SK-N-SH treated with all-trans-retinoic acid at 6 μM for 48 hours (cell line): ENCODE data around the gene POLDIP3.

ENCODE experiments used
- ATAC-seq: fragments of 200-7000 bp; cut with Tn5 transposase; 3 replicates; pipeline ENCODE4 v1.9.1; 2020; ENCODE audit warnings: mild to moderate bottlenecking, moderate library complexity
- BACH2 ChIP-seq: fragments of 250-450 bp; sonication (Bioruptor Pico); IDR thresholded peaks from 2 replicates; pipeline ENCODE4 v1.9.0; 2021; ENCODE audit warnings: mild to moderate bottlenecking, borderline replicate concordance
- CSDC2 ChIP-seq: fragments of 250-450 bp; sonication (Bioruptor Pico); IDR thresholded peaks from 2 replicates; pipeline ENCODE4 v1.5.0; 2020; ENCODE audit warnings: mild to moderate bottlenecking, moderate library complexity
- CSRNP3 ChIP-seq: fragments of 250-450 bp; sonication (Bioruptor Pico); IDR thresholded peaks from 2 replicates; pipeline ENCODE4 v1.5.1; 2021; ENCODE audit warnings: mild to moderate bottlenecking, moderate library complexity
- ESRRG ChIP-seq: fragments of 250-450 bp; sonication (Bioruptor Pico); IDR thresholded peaks from 2 replicates; pipeline ENCODE4 v1.6.1; 2021; ENCODE audit warnings: mild to moderate bottlenecking
- GLIS3 ChIP-seq: fragments of 250-450 bp; sonication (Bioruptor Pico); IDR thresholded peaks from 2 replicates; pipeline ENCODE4 v1.5.0; 2020; ENCODE audit warnings: mild to moderate bottlenecking, moderate library complexity
- ISL1 ChIP-seq: fragments of 250-450 bp; sonication (Bioruptor Pico); IDR thresholded peaks from 2 replicates; pipeline ENCODE4 v2.1.2; 2022; ENCODE audit warnings: mild to moderate bottlenecking, moderate library complexity
- OSR1 ChIP-seq: fragments of 250-450 bp; sonication (Bioruptor Pico); IDR thresholded peaks from 2 replicates; pipeline ENCODE4 v1.8.0; 2022; ENCODE audit warnings: moderate library complexity, mild to moderate bottlenecking, inconsistent platforms
- PATZ1 ChIP-seq: fragments of 250-450 bp; sonication (Bioruptor Pico); IDR thresholded peaks from 2 replicates; pipeline ENCODE4 v1.8.0; 2020; ENCODE audit warnings: mild to moderate bottlenecking, moderate library complexity, borderline replicate concordance
- POU6F1 ChIP-seq: fragments of 250-450 bp; sonication (Bioruptor Pico); IDR thresholded peaks from 2 replicates; pipeline ENCODE4 v1.8.0; 2021; ENCODE audit warnings: low read depth, mild to moderate bottlenecking, moderate library complexity, borderline replicate concordance
- PPARA ChIP-seq: fragments of 250-450 bp; sonication (Bioruptor Pico); IDR thresholded peaks from 2 replicates; pipeline ENCODE4 v1.5.0; 2020; ENCODE audit warnings: mild to moderate bottlenecking, borderline replicate concordance
- RARB ChIP-seq: fragments of 250-450 bp; sonication (Bioruptor Pico); IDR thresholded peaks from 2 replicates; pipeline ENCODE4 v1.8.0; 2021; ENCODE audit warnings: mild to moderate bottlenecking, moderate library complexity
- SNAI2 ChIP-seq: fragments of 250-450 bp; sonication (Bioruptor Pico); IDR thresholded peaks from 2 replicates; pipeline ENCODE4 v1.5.0; 2020; ENCODE audit warnings: mild to moderate bottlenecking, moderate library complexity
- TCF4 ChIP-seq: fragments of 250-450 bp; sonication (Bioruptor Pico); IDR thresholded peaks from 2 replicates; pipeline ENCODE4 v1.8.0; 2021; ENCODE audit warnings: mild to moderate bottlenecking, moderate library complexity, borderline replicate concordance
- TOX ChIP-seq: fragments of 250-450 bp; sonication (Bioruptor Pico); IDR thresholded peaks from 2 replicates; pipeline ENCODE4 v1.8.0; 2021; ENCODE audit warnings: mild to moderate bottlenecking, moderate library complexity, borderline replicate concordance
- TSHZ2 ChIP-seq: fragments of 250-450 bp; sonication (Bioruptor Pico); IDR thresholded peaks from 2 replicates; pipeline ENCODE4 v1.5.0; 2020; ENCODE audit warnings: mild to moderate bottlenecking, moderate library complexity
- ZFP3 ChIP-seq: fragments of 250-450 bp; sonication (Bioruptor Pico); IDR thresholded peaks from 2 replicates; pipeline ENCODE4 v1.5.0; 2020; ENCODE audit warnings: mild to moderate bottlenecking, moderate library complexity
- ZFP30 ChIP-seq: fragments of 450-650 bp; formaldehyde crosslinking; IDR thresholded peaks from 2 replicates; pipeline ENCODE4 v1.5.0; 2022; ENCODE audit warnings: mild to moderate bottlenecking, moderate library complexity
- ZNF565 ChIP-seq: fragments of 450-650 bp; formaldehyde crosslinking; conservative IDR thresholded peaks from 2 replicates; pipeline ENCODE4 v1.5.0; 2020; ENCODE audit warnings: low read depth, mild to moderate bottlenecking, moderate library complexity
- ZNF70 ChIP-seq: fragments of 450-650 bp; formaldehyde crosslinking; IDR thresholded peaks from 2 replicates; pipeline ENCODE4 v1.5.0; 2020; ENCODE audit warnings: mild to moderate bottlenecking, moderate library complexity
- ZNF8 ChIP-seq: fragments of 450-650 bp; formaldehyde crosslinking; IDR thresholded peaks from 2 replicates; pipeline ENCODE4 v1.5.0; 2020; ENCODE audit warnings: mild to moderate bottlenecking, moderate library complexity

Gene POLDIP3

GRCh38 chr22:42653999-42654398 lies 39.3 kb upstream of the POLDIP3 start:
- ATAC-seq: no peak
- TF ChIP-seq ESRRG (CRISPR knock-in tag) (no peak), TSHZ2 (no peak), TCF4 (CRISPR knock-in tag) (no peak), TOX (CRISPR knock-in tag) (no peak), BACH2 (CRISPR knock-in tag) (no peak), SNAI2 (CRISPR knock-in tag) (no peak), ZFP3 (CRISPR knock-in tag) (no peak), RARB (CRISPR knock-in tag) (no peak), PPARA (CRISPR knock-in tag) (no peak), ISL1 (CRISPR knock-in tag) (no peak), GLIS3 (CRISPR knock-in tag) (no peak), PATZ1 (CRISPR knock-in tag) (no peak), CSRNP3 (CRISPR knock-in tag) (no peak), ZFP30 (no peak), ZNF565 (CRISPR knock-in tag) (no peak), CSDC2 (CRISPR knock-in tag) (no peak), OSR1 (CRISPR knock-in tag) (no peak), ZNF70 (CRISPR knock-in tag) (no peak), POU6F1 (CRISPR knock-in tag) (no peak)

GRCh38 chr22:42651134-42651533 lies 36.5 kb upstream of the POLDIP3 start:
- no peak for ATAC-seq
- TF ChIP-seq TOX (CRISPR knock-in tag) (no peak), BACH2 (CRISPR knock-in tag) (no peak), CSDC2 (CRISPR knock-in tag) (no peak), PPARA (CRISPR knock-in tag) (no peak), CSRNP3 (CRISPR knock-in tag) (no peak), OSR1 (CRISPR knock-in tag) (no peak)

- ATAC-seq: peak; percentile 96
- TF ChIP-seq TOX (CRISPR knock-in tag): no peak
- TF ChIP-seq OSR1 (CRISPR knock-in tag): no peak
- no peak for TF ChIP-seq ISL1 (CRISPR knock-in tag)
- no peak for TF ChIP-seq CSDC2 (CRISPR knock-in tag)
- no peak for TF ChIP-seq PATZ1 (CRISPR knock-in tag)
- TF ChIP-seq ESRRG (CRISPR knock-in tag): no peak
- no peak for TF ChIP-seq ZNF8 (CRISPR knock-in tag)
- no peak for TF ChIP-seq BACH2 (CRISPR knock-in tag)
- no peak for TF ChIP-seq TSHZ2
Observed at GRCh38 chr22:42649246-42650099, 34.8 kb upstream of the POLDIP3 start, which contains the start of gene CYB5R3. Gene CYB5R3 (minus strand): TSS chr22:42649392. CDS start chr22:42649315, 77 bp downstream.
